Rectal smooth muscle tissue (tissue), 1 donor: ENCODE measurements around the gene COG3.

Experiments used
- H3K27ac ChIP-seq: one replicate; pipeline ENCODE4 v1.7.0; 2013; ENCODE audit warnings: low read depth, low read length, inconsistent platforms
- H3K27me3 ChIP-seq: one replicate; pipeline ENCODE4 v1.7.0; 2013; ENCODE audit warnings: low read length; ENCODE audit not compliant: control insufficient read depth, insufficient read depth
- H3K36me3 ChIP-seq: one replicate; pipeline ENCODE4 v1.7.0; 2013; ENCODE audit warnings: low read length; ENCODE audit not compliant: control insufficient read depth, insufficient read depth
- H3K4me1 ChIP-seq: one replicate; pipeline ENCODE4 v1.7.0; 2013; ENCODE audit warnings: low read length; ENCODE audit not compliant: control insufficient read depth, insufficient read depth
- H3K4me3 ChIP-seq: one replicate; pipeline ENCODE4 v1.7.0; 2013; ENCODE audit warnings: low read length
- H3K9ac ChIP-seq: one replicate; pipeline ENCODE4 v1.7.0; 2013; ENCODE audit warnings: low read length

COG3 gene

DNA sequence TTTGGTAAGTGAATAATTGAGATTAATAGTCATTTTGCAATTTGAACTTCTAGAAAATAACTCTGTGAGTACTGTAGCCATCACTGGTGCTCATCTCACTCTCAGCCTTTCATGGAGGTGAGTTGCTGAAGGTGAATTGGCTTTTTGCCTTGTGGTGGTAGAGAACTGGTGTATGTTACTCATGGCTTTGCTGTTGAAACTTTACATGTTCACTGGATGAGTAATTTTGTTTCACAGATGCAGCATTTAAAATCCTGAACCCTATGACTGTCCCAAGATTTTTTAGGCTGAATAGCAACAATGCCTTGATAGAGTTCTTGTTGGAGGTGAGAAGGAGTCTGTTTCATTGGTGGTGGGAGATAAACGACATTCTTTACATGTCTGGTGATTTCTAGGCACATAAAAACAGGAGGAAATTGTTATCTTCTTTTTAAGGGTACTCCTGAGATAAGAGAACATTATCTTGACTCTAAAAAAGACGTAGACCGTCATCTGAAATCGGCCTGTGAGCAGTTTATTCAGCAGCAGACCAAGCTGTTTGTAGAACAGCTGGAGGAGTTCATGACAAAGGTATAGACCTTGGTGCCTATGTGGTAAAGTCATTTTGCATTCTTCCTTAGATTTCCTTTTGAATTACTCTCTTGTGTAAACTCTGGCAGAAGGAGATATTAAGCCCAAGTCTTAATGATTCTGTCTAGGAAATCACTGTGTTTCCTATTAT is 53.9 kb downstream of the COG3 start:
- H3K4me1 ChIP-seq, result no peaks in the 10 kb centered on the region

DNA sequence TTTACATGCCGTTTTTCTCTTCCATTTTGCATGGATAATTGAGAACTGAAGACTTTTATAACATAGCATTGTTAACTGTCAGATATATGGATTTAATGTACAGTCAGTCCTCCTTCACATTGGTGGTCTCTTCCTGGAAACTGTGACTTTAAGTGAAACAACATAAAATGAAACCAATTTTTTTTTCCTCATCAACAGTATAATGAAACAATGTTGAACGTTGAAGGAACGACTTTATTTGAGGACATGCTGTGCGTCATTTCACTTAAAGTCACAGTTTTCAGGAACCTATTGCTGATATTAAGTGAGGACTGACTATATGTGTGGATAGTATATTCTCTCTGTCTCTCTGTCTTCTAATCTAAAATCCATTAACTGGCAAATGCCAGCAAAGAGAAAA is 54.8 kb downstream of the COG3 start:
- Histone ChIP-seq H3K36me3 (peaks cover 15% of the 10 kb centered on the region), H3K27me3 (no peaks in the 10 kb centered on the region), H3K4me1 (no peaks in the 10 kb centered on the region), H3K9ac (no peak overlapping the region), H3K4me3 (no peak overlapping the region), H3K27ac (no peak overlapping the region)

More for the DNA sequence above, 53.9 kb downstream of the COG3 start:
- Histone ChIP-seq H3K36me3 (peaks cover 10% of the 10 kb centered on the region), H3K4me3 (no peak overlapping the region), H3K27ac (no peak overlapping the region), H3K27me3 (no peaks in the 10 kb centered on the region), H3K9ac (no peak overlapping the region)

DNA sequence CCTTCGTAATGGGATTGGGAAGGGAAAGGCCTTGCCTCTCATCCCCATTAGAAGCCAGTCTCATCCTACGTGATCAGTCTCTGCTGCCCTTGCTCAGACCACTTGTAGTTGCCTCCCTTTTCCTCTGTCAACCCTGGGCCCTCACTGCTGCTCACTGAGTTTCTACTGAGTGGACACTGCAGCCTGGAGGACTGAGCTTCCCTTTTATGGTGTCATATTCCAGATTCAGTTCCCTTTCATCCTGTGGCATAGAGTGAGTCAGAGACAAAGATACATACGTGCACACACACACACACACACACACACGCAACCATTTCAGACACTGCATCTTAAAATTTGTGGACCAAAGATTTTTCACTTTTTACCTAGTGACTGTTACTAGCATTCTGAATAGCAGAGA is 56.6 kb downstream of the COG3 start:
- no peak overlapping the region for H3K4me3 ChIP-seq
- no peaks in the 10 kb centered on the region for H3K27me3 ChIP-seq
- H3K27ac ChIP-seq, result no peak overlapping the region
- no peak overlapping the region for H3K9ac ChIP-seq
- H3K4me1 ChIP-seq, result no peaks in the 10 kb centered on the region
- H3K36me3 ChIP-seq, result peaks cover 13% of the 10 kb centered on the region

GRCh38 chr13:45522571-45522970 is 57.8 kb downstream of the COG3 start:
- peaks cover 15% of the 10 kb centered on the region for H3K36me3 ChIP-seq
- no peak overlapping the region for H3K9ac ChIP-seq
- no peaks in the 10 kb centered on the region for H3K4me1 ChIP-seq
- H3K27me3 ChIP-seq, result no peaks in the 10 kb centered on the region
- H3K4me3 ChIP-seq, result no peak overlapping the region
- H3K27ac ChIP-seq, result no peak overlapping the region

GRCh38 chr13:45527699-45528462 is 63.1 kb downstream of the COG3 start:
- Histone ChIP-seq H3K27ac (no peak overlapping the region), H3K4me3 (no peak overlapping the region), H3K36me3 (peaks cover 14% of the 10 kb centered on the region), H3K4me1 (no peaks in the 10 kb centered on the region), H3K9ac (no peak overlapping the region), H3K27me3 (no peaks in the 10 kb centered on the region)

GRCh38 chr13:45529758-45530157 is 65.0 kb downstream of the COG3 start:
- no peak overlapping the region for H3K4me3 ChIP-seq
- H3K4me1 ChIP-seq, result no peaks in the 10 kb centered on the region
- no peak overlapping the region for H3K9ac ChIP-seq
- peaks cover 25% of the 10 kb centered on the region for H3K36me3 ChIP-seq
- no peak overlapping the region for H3K27ac ChIP-seq
- no peaks in the 10 kb centered on the region for H3K27me3 ChIP-seq

DNA sequence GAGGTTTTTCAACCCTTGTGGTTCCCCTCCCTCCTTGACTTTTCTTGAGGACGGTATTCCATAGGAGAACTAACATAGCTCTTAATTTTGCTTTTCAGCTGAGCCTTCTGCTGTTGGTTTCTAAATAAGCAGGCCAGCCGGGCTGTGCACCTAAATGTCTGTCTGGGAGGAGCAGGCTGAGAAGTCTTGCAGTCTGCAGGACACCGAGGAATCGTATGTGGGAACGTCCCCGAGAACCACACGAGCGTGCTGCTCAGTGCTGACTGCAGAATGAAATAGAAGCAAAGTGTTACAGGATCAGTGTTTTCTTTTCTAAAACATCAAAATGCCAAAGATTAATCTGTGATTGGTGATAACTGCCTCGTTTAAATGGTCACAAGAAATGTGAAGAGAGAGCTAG is 69.9 kb downstream of the COG3 start:
- Histone ChIP-seq H3K9ac (no peak overlapping the region), H3K27me3 (no peaks in the 10 kb centered on the region), H3K27ac (no peak overlapping the region), H3K4me3 (no peak overlapping the region), H3K4me1 (no peaks in the 10 kb centered on the region), H3K36me3 (peaks cover 23% of the 10 kb centered on the region)

GRCh38 chr13:45536224-45536623 is 71.5 kb downstream of the COG3 start:
- Histone ChIP-seq H3K27ac (no peak overlapping the region), H3K36me3 (peaks cover 18% of the 10 kb centered on the region), H3K9ac (no peak overlapping the region), H3K27me3 (no peaks in the 10 kb centered on the region), H3K4me3 (no peak overlapping the region), H3K4me1 (no peaks in the 10 kb centered on the region)

GRCh38 chr13:45537516-45537915 is 72.8 kb downstream of the COG3 start:
- Histone ChIP-seq H3K36me3 (peaks cover 18% of the 10 kb centered on the region), H3K4me1 (no peaks in the 10 kb centered on the region), H3K9ac (no peak overlapping the region)

DNA sequence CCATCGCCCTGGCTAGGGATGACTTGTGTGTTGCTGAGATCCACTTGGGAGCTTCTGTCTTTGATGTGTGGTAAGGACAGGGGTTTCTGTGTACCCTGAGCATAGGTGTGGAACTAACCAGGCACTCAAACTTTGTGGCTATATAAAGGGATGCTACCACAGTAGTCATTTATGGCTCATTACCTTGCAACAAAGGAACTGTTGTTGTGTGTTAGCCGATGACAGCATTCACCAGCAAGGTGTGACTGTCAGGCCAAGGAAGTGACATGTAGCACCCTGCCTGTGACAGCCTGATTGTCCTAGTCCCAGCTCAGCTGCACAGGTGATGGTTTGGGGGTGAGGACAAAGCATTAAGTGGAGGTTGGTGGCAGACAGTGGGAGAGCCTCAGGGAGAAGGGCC is 73.6 kb downstream of the COG3 start:
- H3K9ac ChIP-seq, result no peak overlapping the region
- H3K27me3 ChIP-seq, result no peaks in the 10 kb centered on the region
- peaks cover 13% of the 10 kb centered on the region for H3K36me3 ChIP-seq
- no peak overlapping the region for H3K4me3 ChIP-seq
- no peaks in the 10 kb centered on the region for H3K4me1 ChIP-seq
- H3K27ac ChIP-seq, result no peak overlapping the region

More at GRCh38 chr13:45537516-45537915, 72.8 kb downstream of the COG3 start:
- Histone ChIP-seq H3K27ac (no peak overlapping the region), H3K4me3 (no peak overlapping the region), H3K27me3 (no peaks in the 10 kb centered on the region)

GRCh38 chr13:45540195-45540594 is 75.5 kb downstream of the COG3 start:
- no peak overlapping the region for H3K27ac ChIP-seq
- H3K9ac ChIP-seq, result no peak overlapping the region
- H3K4me3 ChIP-seq, result no peak overlapping the region

GRCh38 chr13:45540864-45541263 is 76.1 kb downstream of the COG3 start:
- Histone ChIP-seq H3K36me3 (no peaks in the 10 kb centered on the region), H3K27me3 (no peaks in the 10 kb centered on the region), H3K4me1 (no peaks in the 10 kb centered on the region), H3K9ac (no peak overlapping the region), H3K4me3 (no peak overlapping the region), H3K27ac (no peak overlapping the region)

More at GRCh38 chr13:45540195-45540594, 75.5 kb downstream of the COG3 start:
- no peaks in the 10 kb centered on the region for H3K36me3 ChIP-seq
- H3K4me1 ChIP-seq, result no peaks in the 10 kb centered on the region
- H3K27me3 ChIP-seq, result no peaks in the 10 kb centered on the region

DNA sequence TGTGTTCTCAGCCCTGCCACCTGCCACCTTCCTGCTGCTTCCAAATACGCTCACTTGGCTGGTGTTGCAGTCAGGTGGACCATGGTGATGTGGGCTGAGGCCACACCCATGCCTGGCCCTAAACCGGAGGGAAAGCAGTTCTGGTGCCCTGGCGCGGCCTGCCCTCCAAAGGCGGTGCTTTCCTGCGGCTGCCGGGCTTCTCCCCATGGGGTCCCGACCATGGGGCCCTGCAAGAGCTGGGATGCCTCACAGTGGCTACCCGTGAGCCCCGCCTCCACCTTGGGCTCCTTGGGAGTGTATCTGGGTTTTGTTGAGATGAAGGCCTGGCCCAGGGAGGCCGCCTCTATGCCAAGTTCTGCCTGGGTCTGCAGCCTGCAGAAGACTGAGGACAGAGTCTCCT is 77.1 kb downstream of the COG3 start:
- no peaks in the 10 kb centered on the region for H3K27me3 ChIP-seq
- no peaks in the 10 kb centered on the region for H3K4me1 ChIP-seq
- no peaks in the 10 kb centered on the region for H3K36me3 ChIP-seq
- H3K9ac ChIP-seq, result no peak overlapping the region
- no peak overlapping the region for H3K27ac ChIP-seq
- H3K4me3 ChIP-seq, result no peak overlapping the region
